Sigmoid colon (tissue), 7 donors: ENCODE data around the gene TTC12. TPM values are rescaled to one million over a fixed set of nuclear protein-coding genes. Genes with fewer than 3 reads are reported as not detected.

ENCODE experiments used
- DNase-seq: peaks from one replicate; pipeline ENCODE4 v3.0.0-alpha.2; 2019
- H3K27ac ChIP-seq, 4 donors: fragments of 200-600 bp; sonication (generic); one replicate each; pipeline ENCODE4 v1.5.1; 2016 to 2019; ENCODE audit warnings: mild to moderate bottlenecking in 1 of 4
- H3K27me3 ChIP-seq, 3 donors: fragments of 200-600 bp; sonication (generic); one replicate each; pipeline ENCODE4 v1.5.1; 2019; ENCODE audit warnings: mild to moderate bottlenecking in 1 of 3
- H3K36me3 ChIP-seq, 4 donors: fragments of 200-600 bp; sonication (generic); one replicate each; pipeline ENCODE4 v1.5.1; 2016 to 2019
- H3K4me1 ChIP-seq, 4 donors: fragments of 200-600 bp; sonication (generic); one replicate each; pipeline ENCODE4 v1.5.1; 2017 to 2019
- H3K4me3 ChIP-seq, 4 donors: fragments of 200-600 bp; sonication (generic); one replicate each; pipeline ENCODE4 v1.5.1; 2017 to 2019; ENCODE audit warnings: mild to moderate bottlenecking in 2 of 4, moderate library complexity in 1 of 4
- H3K9me3 ChIP-seq, 4 donors: fragments of 200-600 bp in 3 of 4; sonication (generic) in 3 of 4; one replicate each; pipeline versions ENCODE4 v1.5.1 to v1.6.1; 2013 to 2019
- EP300 ChIP-seq, 4 donors: sonication (generic); formaldehyde crosslinking; IDR thresholded peaks; one replicate each; pipeline ENCODE4 v1.6.1; 2017; ENCODE audit warnings: antibody characterized with exemption in 4 of 4
- POLR2A ChIP-seq, 2 donors: fragments of 450-650 bp; IDR thresholded peaks; one replicate each; pipeline ENCODE4 v1.6.1; 2016; ENCODE audit warnings: antibody characterized with exemption in 2 of 2, mild to moderate bottlenecking in 2 of 2, moderate library complexity in 2 of 2
- POLR2AphosphoS5 ChIP-seq, 4 donors: sonication (generic); formaldehyde crosslinking; IDR thresholded peaks; one replicate each; pipeline ENCODE4 v1.6.1; 2017; ENCODE audit warnings: antibody characterized with exemption in 4 of 4
- WGBS, 2 donors: extraction: QIAGEN DNeasy Blood & Tissue Kit; methylation state at CpG; one replicate each; pipeline ENCODE4 v1.1.7; 2013; 5-methylcytosine and 5-hydroxymethylcytosine counted together
- intact Hi-C: fragments of 100-400 bp; cut with DNase I; formaldehyde crosslinking; loops from one replicate; pipeline ENCODE4 v1.15.1; 2023
- polyA plus RNA-seq, 3 donors: library from polyadenylated mRNA; stranded (reverse); fragments of 200-250 nt; gene quantifications; one replicate each; pipeline ENCODE4 v1.2.3, GENCODE V29; 2013
- total RNA-seq, 4 donors: library from RNA; depleted of rRNA; stranded (reverse); fragments of >200 nt; gene quantifications; one replicate each; pipeline ENCODE4 v1.1.0, GENCODE V29; 2016
- TF ChIP-seq, protein P1 (sequence below), 4 experiments: fragments of 450-650 bp in 3 of 4; fragments of 200-600 bp in 1 of 4; IDR thresholded peaks; one replicate each; pipeline ENCODE4 v1.5.1; 2016 to 2019; ENCODE audit warnings: antibody characterized with exemption in 4 of 4, mild to moderate bottlenecking in 3 of 4, moderate library complexity in 2 of 4
- donor health status: healthy with polysubstance abuse.
- donor health status: Bipolar disorder and iron deficiency.
- donor health status: healthy.

The TTC12 gene
- total and polyA plus RNA-seq, 7 donors: 3.6 to 22.4 (median 8.9) TPM

DNA sequence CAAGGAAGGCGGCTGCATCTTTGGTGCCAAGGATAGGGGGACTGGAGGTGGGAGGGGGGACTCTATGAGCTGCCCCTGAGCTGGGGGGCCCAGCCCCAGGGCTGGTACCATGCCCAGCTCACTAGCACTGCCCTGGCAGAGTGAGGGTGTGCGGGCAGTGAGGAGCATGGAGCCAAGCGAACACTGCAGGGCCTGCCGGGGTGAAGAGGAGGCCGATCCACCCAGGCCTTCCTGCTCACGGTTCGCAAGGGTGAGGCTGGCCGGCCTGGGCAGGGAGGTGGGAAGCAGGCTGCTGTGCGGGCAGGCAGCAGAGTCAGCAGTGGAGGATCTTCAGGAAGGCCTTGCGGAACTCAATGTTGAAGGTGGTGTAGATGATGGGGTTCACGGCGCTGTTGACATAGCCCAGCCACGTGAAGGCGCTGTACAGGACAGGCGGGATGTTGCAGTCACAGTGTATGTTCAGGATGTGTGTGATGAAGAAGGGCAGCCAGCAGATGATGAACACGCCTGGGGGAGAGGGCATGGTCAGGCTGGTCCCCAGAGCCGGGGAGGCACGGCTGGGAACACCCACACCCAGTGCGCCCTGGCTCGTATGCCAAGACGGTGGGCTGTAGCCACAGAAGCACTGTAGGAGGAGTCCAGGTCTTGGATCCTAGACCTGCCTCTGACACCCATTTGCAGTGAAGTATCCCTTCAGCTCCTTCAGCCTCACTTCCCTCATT, 96.2 kb downstream of the TTC12 start:
- DNase-seq: no peak
- intact Hi-C loops: no loop called here
- H3K4me1 ChIP-seq: no peaks in the 10 kb centered on the region

DNA sequence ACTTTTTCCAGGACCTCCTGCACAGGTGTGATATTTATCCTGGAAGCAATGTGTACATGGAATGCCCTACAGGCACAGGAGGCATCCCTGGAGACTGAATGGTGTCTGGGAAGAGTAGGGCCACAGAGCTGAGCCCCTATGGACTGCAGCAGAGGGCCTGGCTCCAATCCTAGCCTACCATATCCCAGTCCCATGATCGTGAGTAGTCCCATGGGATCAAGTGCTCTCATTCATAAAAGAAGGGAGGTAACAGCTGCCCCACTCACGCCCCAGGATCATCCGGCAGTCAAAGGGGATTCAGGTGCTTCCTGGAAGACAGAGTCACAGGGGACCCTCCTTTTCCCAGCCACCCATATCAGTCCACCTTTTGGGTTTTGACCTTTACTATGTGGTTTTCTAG, 97.2 kb downstream of the TTC12 start:
- Histone ChIP-seq H3K36me3 (no peaks in the 10 kb centered on the region), H3K4me3 (no peak overlapping the region), H3K4me1 (no peaks in the 10 kb centered on the region), H3K9me3 (no peaks in the 10 kb centered on the region), H3K27me3 (no peaks in the 10 kb centered on the region), H3K27ac (no peak overlapping the region)
- TF ChIP-seq EP300 (IDR thresholded peaks at IDR 0.05) (no peak), POLR2A (IDR thresholded peaks at IDR 0.05) (no peak), POLR2AphosphoS5 (IDR thresholded peaks at IDR 0.05) (no peak)
- TF ChIP-seq, protein P1, sequence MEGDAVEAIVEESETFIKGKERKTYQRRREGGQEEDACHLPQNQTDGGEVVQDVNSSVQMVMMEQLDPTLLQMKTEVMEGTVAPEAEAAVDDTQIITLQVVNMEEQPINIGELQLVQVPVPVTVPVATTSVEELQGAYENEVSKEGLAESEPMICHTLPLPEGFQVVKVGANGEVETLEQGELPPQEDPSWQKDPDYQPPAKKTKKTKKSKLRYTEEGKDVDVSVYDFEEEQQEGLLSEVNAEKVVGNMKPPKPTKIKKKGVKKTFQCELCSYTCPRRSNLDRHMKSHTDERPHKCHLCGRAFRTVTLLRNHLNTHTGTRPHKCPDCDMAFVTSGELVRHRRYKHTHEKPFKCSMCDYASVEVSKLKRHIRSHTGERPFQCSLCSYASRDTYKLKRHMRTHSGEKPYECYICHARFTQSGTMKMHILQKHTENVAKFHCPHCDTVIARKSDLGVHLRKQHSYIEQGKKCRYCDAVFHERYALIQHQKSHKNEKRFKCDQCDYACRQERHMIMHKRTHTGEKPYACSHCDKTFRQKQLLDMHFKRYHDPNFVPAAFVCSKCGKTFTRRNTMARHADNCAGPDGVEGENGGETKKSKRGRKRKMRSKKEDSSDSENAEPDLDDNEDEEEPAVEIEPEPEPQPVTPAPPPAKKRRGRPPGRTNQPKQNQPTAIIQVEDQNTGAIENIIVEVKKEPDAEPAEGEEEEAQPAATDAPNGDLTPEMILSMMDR (IDR thresholded peaks at IDR 0.05): no peak
- no peak for DNase-seq
- intact Hi-C loops: no loop called here
- WGBS, 2 donors: 91% methylated on average over 3 of the region's 3 CpGs

More for the DNA sequence above, 96.2 kb downstream of the TTC12 start:
- TF ChIP-seq POLR2A (IDR thresholded peaks at IDR 0.05) (no peak), EP300 (IDR thresholded peaks at IDR 0.05) (no peak), POLR2AphosphoS5 (IDR thresholded peaks at IDR 0.05) (no peak)
- TF ChIP-seq, protein P1 (IDR thresholded peaks at IDR 0.05): no peak
- Histone ChIP-seq H3K9me3 (no peaks in the 10 kb centered on the region), H3K27ac (no peak overlapping the region), H3K36me3 (no peaks in the 10 kb centered on the region), H3K27me3 (no peaks in the 10 kb centered on the region), H3K4me3 (no peak overlapping the region)
- 90 to 92% methylated on average over 21 of the region's 21 CpGs for WGBS, 2 donors

DNA sequence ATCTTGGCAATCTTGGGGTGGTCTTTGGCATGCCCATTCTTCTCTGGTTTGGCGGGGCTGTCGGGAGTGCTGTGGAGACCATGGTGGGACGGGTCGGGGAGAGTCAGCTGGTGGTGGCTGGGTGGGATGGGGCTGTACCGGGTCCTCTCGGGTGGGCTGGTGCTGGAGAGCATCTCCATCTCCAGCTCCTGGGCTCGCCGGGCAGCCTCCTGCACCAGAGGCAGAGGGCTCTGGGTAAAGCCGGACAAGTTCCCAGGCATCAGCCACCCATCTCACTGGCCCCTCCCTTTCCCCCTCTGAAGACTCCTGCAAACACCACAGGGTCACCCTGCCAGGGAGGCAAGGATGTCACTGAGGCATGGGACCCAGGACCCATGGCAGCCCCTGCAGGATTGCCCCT, 98.3 kb downstream of the TTC12 start:
- no peak for DNase-seq
- TF ChIP-seq EP300 (IDR thresholded peaks at IDR 0.05) (no peak), POLR2AphosphoS5 (IDR thresholded peaks at IDR 0.05) (no peak), POLR2A (IDR thresholded peaks at IDR 0.05) (no peak)
- TF ChIP-seq, protein P1 (IDR thresholded peaks at IDR 0.05): no peak
- Histone ChIP-seq H3K9me3 (no peaks in the 10 kb centered on the region), H3K4me1 (no peaks in the 10 kb centered on the region), H3K27ac (no peak overlapping the region), H3K4me3 (no peak overlapping the region), H3K27me3 (no peaks in the 10 kb centered on the region), H3K36me3 (no peaks in the 10 kb centered on the region)
- WGBS, 2 donors: 85 to 91% methylated on average over 9 of the region's 9 CpGs
- intact Hi-C loops: no loop called here

DNA sequence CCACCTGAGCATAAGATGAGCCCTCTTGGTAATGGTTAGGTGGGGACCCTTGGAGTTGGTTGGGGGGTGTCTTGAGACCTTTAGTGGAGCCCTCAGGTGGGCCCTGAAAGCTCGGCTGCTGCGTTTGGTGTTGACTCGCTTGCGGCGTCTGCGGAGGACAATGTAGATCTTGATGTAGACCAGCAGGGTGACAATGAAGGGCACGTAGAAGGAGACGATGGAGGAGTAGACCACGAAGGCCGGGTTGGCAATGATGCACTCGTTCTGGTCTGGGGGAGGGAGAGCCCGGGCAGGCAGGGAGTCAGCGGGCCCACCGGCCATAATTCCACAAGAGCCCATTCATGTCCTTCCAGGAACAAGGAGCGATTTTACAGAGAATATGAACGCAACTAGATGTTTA, 101.0 kb downstream of the TTC12 start:
- Histone ChIP-seq H3K4me3 (no peak overlapping the region), H3K27me3 (no peaks in the 10 kb centered on the region), H3K27ac (no peak overlapping the region), H3K4me1 (no peaks in the 10 kb centered on the region), H3K9me3 (no peaks in the 10 kb centered on the region), H3K36me3 (no peaks in the 10 kb centered on the region)
- WGBS, 2 donors: 95 to 97% methylated on average over 16 of the region's 16 CpGs
- no peak for DNase-seq
- intact Hi-C loops: no loop called here
- TF ChIP-seq, protein P1 (IDR thresholded peaks at IDR 0.05): no peak
- TF ChIP-seq EP300 (IDR thresholded peaks at IDR 0.05) (no peak), POLR2A (IDR thresholded peaks at IDR 0.05) (no peak), POLR2AphosphoS5 (IDR thresholded peaks at IDR 0.05) (no peak)

Other genes starting within 250 kb of the TTC12 start
- under 1 TPM in 1 of 4 donors, not detected in 3; 0.54 TPM for gene ANKK1, start 73.2 kb downstream of the TTC12 start, total RNA-seq
- under 1 TPM in 1 of 3 donors, not detected in 2; 0.45 TPM for gene ANKK1, start 73.2 kb downstream of the TTC12 start, polyA plus RNA-seq
- under 1 TPM in 3 of 4 donors, not detected in 1; 0.36 to 0.68 (median 0.66) TPM for gene DRD2, start 160.8 kb downstream of the TTC12 start, total RNA-seq
- gene DRD2, start 160.8 kb downstream of the TTC12 start, polyA plus RNA-seq: 1 to 10 TPM in 1 of 3 donors, under 1 TPM in 1, not detected in 1; 0.19 to 1.2 TPM